HG03064 (cell line): ENCODE results near the gene SON.
"Not testable (repeated sequence)": the region's sequence is repeated elsewhere in the genome, so short reads cannot be mapped to it uniquely, and the experiment has no call there.

Source experiments
- ATAC-seq: cut with Tn5 transposase; IDR thresholded peaks from one replicate; pipeline ENCODE4 v1.9.1; 2021; ENCODE audit warnings: low read depth; ENCODE audit not compliant: unreplicated experiment

Gene SON, protein sequence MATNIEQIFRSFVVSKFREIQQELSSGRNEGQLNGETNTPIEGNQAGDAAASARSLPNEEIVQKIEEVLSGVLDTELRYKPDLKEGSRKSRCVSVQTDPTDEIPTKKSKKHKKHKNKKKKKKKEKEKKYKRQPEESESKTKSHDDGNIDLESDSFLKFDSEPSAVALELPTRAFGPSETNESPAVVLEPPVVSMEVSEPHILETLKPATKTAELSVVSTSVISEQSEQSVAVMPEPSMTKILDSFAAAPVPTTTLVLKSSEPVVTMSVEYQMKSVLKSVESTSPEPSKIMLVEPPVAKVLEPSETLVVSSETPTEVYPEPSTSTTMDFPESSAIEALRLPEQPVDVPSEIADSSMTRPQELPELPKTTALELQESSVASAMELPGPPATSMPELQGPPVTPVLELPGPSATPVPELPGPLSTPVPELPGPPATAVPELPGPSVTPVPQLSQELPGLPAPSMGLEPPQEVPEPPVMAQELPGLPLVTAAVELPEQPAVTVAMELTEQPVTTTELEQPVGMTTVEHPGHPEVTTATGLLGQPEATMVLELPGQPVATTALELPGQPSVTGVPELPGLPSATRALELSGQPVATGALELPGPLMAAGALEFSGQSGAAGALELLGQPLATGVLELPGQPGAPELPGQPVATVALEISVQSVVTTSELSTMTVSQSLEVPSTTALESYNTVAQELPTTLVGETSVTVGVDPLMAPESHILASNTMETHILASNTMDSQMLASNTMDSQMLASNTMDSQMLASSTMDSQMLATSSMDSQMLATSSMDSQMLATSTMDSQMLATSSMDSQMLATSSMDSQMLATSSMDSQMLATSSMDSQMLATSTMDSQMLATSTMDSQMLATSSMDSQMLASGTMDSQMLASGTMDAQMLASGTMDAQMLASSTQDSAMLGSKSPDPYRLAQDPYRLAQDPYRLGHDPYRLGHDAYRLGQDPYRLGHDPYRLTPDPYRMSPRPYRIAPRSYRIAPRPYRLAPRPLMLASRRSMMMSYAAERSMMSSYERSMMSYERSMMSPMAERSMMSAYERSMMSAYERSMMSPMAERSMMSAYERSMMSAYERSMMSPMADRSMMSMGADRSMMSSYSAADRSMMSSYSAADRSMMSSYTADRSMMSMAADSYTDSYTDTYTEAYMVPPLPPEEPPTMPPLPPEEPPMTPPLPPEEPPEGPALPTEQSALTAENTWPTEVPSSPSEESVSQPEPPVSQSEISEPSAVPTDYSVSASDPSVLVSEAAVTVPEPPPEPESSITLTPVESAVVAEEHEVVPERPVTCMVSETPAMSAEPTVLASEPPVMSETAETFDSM (N-terminal part only)

DNA sequence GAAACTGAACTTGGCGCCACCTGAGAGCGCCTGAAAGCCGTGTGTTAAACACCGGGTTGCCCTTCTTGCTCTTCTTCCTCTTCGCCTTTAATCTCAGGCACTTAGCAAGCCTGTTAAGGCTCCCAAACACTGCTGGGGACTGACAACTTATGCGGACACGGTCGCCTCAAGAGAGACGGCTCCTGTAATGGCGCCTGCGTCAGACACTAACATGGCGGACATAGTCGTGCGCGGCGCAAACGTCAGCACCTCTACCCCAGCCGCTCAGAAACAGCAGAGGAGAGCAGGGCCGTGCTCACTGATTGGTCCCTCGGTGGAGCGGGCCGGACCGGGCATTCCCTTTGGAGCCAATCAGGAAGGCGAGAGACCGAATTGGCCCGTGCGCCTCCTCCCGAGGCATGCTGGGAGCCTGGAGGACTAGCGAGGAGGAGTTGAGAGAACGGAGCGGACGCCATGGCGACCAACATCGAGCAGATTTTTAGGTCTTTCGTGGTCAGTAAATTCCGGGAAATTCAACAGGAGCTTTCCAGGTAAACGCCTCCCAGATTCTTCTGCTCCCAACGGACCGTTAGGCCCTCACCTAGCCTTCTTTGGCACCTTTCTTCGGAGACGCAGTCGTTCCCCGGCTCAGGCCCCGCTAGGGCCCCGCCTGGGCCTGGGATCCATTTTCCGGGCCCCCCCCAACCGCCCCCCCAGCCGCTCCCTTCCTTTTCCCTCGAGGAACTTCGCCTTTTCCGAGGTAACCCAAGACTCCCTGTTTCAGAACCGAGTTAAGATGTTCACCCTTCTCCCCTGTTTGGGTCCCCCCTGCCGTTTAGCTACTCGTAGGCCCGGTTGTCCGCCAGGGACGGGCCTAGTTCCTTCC, at the start of gene SON:
TSS of gene SON (plus strand) at position 399 of the 865 bp plus-strand sequence. CDS start at position 454, 55 bp downstream.
- peak; percentile 87 for ATAC-seq

DNA sequence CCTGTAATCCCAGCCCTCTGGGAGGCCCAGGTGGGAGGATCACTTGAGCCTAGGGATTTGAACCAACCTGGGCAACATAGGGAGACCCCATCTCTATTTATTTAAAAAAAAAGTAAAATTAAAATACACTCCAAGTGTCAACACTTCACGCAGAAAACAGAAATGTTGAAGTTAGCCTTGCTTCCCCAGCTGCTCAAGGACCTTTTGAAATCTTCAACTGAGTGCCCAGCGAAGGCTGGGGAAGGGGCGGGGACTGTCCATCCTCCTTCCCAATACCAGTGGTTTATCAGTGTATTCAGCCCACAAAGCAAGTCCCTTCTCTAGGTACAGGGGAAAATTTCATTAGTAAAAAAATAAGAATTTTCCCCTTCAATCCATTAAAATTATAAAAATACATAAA, 49.1 kb upstream of the SON start:
- ATAC-seq: no peak

DNA sequence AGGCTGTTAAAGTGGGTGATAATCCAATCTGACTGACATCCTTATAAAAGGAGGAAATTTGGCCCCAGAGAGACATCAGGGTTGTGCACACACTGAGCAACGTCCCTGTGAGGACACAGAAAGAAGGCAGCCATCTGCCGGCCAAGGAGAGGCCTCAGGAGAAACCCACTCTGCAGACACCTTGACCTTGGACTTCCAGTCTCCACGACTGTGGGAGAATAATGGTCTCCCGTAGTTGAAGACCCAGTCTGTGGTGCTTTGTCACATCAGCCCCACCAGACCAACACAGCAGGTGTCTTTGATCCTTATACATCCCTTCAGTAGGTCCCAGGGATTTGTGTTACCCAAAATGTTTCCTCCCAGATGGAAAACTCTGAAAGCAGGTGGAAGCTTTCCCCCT, 47.1 kb upstream of the SON start:
- no peak for ATAC-seq

DNA sequence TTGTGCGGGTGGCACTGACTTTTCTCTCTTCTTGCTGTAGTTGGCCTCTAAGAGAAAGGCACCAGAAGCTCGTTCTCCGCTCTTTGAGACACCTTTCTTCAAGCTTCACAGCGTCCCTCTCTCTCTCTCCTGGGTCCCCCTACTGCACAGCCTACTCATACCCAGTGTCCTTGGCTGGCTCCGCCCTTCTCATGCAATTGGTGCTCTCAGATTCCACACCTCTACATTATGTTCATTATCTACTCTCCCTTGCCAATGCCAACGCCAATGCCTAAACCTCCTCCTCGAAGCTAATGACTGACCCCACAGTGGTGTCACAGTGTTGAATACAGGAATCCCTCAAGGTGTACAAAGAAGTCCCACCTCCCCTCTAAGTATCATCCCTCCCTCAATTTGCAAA, 46.5 kb upstream of the SON start:
- no peak for ATAC-seq

DNA sequence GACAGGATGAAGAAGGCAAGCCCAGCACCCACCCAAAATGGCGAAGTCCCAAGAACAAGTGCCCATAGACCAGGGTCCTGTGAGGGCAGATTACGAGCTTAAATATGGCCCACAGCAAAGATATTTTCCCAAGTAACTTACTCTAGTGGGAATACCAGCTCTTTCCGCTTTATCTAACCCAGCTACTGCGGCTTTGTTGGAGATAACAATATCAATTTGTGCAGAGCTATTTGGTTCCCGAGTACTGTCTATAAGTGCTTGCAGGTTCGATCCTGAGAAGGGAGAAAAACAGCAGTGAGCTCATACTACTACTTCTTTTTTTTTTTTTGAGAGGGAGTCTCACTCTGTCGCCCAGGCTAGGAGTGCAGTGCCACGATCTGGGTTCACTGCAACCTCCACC, 37.0 kb upstream of the SON start:
- ATAC-seq: no peak

DNA sequence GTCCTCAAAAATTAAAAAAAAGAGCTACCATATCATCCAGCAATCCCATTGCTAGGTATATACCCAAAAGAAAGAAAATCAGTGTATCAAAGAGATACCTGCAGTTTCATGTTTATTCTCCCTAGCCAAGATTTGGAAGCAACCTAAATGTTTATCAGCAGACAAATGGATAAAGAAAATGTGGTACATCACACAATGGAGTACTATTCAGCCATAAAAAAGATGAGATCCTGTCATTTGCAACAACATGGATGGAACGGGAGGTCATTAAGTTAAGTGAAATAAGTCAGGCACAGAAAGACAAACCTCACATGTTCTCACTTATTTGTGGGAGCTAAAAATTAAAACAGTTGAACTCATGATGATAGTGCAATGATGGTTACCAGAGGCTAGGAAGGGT, 35.8 kb upstream of the SON start:
- ATAC-seq: not testable (repeated sequence)

DNA sequence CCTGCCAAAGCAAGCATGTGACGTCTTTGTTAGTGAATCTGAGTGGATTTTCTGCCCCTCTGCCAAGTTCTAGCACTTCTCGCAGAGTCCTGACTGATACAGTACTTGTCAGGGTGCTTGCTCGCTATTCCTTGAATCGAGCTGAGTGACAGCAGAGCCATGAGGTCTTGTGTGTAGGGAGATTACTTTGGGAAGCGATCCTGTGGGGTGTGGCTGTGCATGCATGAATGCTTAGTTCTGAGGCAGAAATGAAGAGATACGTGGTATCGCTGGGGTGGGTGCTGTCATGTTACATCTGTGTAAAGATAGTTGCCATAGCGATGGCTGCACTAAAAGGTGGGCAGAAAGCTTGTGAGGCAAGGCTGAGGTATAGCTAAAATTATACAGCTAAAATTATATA, 32.0 kb upstream of the SON start:
- no peak for ATAC-seq

- ATAC-seq: no peak
Observed at GRCh38 chr21:33511639-33512038, 31.2 kb upstream of the SON start.

GRCh38 chr21:33512481-33512880, 30.4 kb upstream of the SON start:
- ATAC-seq: no peak

DNA sequence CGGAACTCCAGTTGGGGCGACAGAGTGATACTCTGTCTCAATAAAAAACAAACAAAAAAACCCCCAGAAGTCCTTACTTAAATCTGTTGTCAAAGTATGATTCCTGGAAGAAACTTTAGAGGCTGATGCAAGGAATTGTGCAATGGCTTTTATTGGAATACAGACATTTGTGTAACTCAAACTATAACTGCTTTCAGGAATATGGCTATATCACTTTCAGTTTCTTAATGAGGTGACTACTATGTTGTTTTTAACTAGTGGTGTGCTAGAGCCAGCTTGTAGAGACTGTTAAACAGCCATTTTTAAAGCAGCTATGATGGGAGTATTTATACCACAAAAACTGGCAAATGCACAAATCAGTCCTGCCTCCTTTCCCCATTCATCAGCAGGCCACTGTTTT, 28.6 kb upstream of the SON start:
- no peak for ATAC-seq

- no peak for ATAC-seq
Observed at GRCh38 chr21:33518899-33519298, 23.9 kb upstream of the SON start.

- no peak for ATAC-seq
Observed at GRCh38 chr21:33522297-33522952, 20.4 kb upstream of the SON start.

DNA sequence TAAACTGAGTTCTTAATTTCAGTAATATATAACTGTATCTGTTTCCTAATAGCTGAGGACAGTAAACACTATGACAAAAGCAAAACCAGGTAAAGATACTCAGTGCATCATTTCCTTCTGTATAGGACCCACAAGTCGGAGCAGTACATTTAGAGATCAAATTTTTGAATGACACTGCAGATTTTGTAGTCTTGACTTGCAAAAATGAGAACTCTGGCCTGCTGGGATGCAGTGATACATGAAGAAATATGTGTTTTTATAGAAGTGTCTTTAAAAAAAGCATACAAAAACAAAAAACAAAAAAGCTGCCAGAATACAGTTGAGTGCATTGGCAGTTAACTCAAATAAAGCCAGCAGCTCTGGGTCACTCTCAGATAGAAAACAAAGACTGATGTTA, 19.9 kb upstream of the SON start:
- no peak for ATAC-seq

DNA sequence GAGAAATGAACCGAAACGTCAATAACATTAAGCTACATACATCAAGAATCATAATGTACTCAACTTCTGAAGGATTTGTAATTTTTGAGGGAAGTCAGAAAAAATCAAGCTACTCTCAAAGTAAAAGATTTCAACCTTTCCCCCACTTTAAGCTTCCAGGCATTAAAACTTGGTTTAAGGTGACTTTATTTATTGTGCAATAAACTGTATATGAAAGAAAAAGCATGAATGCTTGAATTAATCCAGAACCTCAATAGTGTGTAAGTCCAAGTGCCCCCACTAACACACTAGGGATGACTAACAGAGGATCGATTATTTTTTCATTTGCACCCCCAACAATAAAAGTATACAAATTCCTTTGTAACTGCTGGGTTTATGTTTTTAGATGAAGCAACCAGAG, 11.8 kb upstream of the SON start:
- ATAC-seq: no peak

GRCh38 chr21:33537212-33537611, 5.6 kb upstream of the SON start:
- ATAC-seq: no peak

GRCh38 chr21:33539616-33540015, 3.2 kb upstream of the SON start:
- ATAC-seq: no peak

GRCh38 chr21:33540711-33541104, 2.1 kb upstream of the SON start:
- ATAC-seq: no peak

DNA sequence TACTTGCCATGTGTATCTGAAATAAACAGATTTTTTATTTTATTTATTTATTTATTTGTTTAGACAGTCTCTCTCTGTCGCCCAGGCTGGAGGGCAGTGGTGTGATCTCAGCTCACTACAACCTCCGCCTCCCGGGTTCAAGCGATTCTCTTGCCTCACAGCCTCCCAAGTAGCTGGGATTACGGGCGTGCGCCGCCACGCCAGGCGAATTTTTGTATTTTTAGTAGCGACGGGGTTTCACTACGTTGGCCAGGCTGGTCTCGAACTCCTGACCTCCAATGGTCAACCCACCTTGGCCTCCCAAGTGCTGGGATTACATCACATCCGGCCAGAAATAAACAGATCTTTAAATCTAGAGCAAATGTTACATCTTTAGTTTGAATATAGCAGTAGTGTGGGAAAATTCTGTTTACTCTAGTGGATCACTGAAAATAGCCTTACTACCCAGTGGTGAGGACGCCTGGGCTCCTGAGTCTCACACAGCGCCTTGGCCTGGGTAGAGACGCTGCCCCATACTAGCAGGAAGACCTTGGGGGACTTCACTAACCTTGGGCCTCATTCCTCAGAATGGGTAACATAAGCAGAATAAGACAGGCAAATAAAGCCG, 1.6 kb upstream of the SON start:
- no peak for ATAC-seq
